Measurements from ENCODE around the gene KCNJ16. TPM values are rescaled to one million over a fixed set of nuclear protein-coding genes. Genes with fewer than 3 reads are reported as not detected.

Gene KCNJ16
- total RNA-seq, 4 donors from 2014 or later: 2.4 to 36.2 (median 22.4) TPM

- no peaks in the 10 kb centered on the region for H3K27me3 ChIP-seq
- 60 to 61% methylated on average over 3 of the region's 3 CpGs for WGBS, 2 donors
- H3K36me3 ChIP-seq: no peaks in the 10 kb centered on the region
- TF ChIP-seq EP300 (IDR thresholded peaks at IDR 0.05): no peak
- TF ChIP-seq, protein P1, sequence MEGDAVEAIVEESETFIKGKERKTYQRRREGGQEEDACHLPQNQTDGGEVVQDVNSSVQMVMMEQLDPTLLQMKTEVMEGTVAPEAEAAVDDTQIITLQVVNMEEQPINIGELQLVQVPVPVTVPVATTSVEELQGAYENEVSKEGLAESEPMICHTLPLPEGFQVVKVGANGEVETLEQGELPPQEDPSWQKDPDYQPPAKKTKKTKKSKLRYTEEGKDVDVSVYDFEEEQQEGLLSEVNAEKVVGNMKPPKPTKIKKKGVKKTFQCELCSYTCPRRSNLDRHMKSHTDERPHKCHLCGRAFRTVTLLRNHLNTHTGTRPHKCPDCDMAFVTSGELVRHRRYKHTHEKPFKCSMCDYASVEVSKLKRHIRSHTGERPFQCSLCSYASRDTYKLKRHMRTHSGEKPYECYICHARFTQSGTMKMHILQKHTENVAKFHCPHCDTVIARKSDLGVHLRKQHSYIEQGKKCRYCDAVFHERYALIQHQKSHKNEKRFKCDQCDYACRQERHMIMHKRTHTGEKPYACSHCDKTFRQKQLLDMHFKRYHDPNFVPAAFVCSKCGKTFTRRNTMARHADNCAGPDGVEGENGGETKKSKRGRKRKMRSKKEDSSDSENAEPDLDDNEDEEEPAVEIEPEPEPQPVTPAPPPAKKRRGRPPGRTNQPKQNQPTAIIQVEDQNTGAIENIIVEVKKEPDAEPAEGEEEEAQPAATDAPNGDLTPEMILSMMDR (IDR thresholded peaks at IDR 0.05): no peak
- no peak for TF ChIP-seq POLR2A (IDR thresholded peaks at IDR 0.05)
- DNase-seq (ENCODE audit: low spot score in 2 of 2): no peak
- H3K4me1 ChIP-seq: peaks cover 0 to 36% (median 5%) of the 10 kb centered on the region in 4 donors
- H3K27ac ChIP-seq: peak overlapping the region in 1 of 4 donors; percentile 16
- H3K9me3 ChIP-seq: no peaks in the 10 kb centered on the region
- no peak overlapping the region for H3K4me3 ChIP-seq
Observed at GRCh38 chr17:70070305-70071027, 4.6 kb upstream of the KCNJ16 start.

- H3K4me1 ChIP-seq: peaks cover 0 to 39% (median 5%) of the 10 kb centered on the region in 4 donors
- no peaks in the 10 kb centered on the region for H3K27me3 ChIP-seq
- no peaks in the 10 kb centered on the region for H3K36me3 ChIP-seq
- TF ChIP-seq EP300 (IDR thresholded peaks at IDR 0.05) (no peak), POLR2A (IDR thresholded peaks at IDR 0.05) (no peak)
- TF ChIP-seq, protein P1 (IDR thresholded peaks at IDR 0.05): no peak
- no peak overlapping the region for H3K27ac ChIP-seq
- WGBS, 2 donors: 90 to 96% methylated on average over 4 of the region's 4 CpGs
- H3K4me3 ChIP-seq: no peak overlapping the region
- H3K9me3 ChIP-seq: no peaks in the 10 kb centered on the region
- DNase-seq (ENCODE audit: low spot score in 2 of 2): no peak
Observed at GRCh38 chr17:70071127-70071526, 3.9 kb upstream of the KCNJ16 start.

- Histone ChIP-seq H3K9me3 (no peaks in the 10 kb centered on the region), H3K27me3 (no peaks in the 10 kb centered on the region), H3K4me1 (peaks cover 0 to 43% (median 5%) of the 10 kb centered on the region in 4 donors), H3K4me3 (no peak overlapping the region), H3K36me3 (no peaks in the 10 kb centered on the region), H3K27ac (no peak overlapping the region)
- WGBS, 2 donors: 100% methylated on average over 1 of the region's 1 CpG
- DNase-seq (ENCODE audit: low spot score in 2 of 2): no peak
- TF ChIP-seq, protein P1 (IDR thresholded peaks at IDR 0.05): no peak
- TF ChIP-seq EP300 (IDR thresholded peaks at IDR 0.05) (no peak), POLR2A (IDR thresholded peaks at IDR 0.05) (no peak)
Observed at GRCh38 chr17:70071620-70072019, 3.4 kb upstream of the KCNJ16 start.

DNA sequence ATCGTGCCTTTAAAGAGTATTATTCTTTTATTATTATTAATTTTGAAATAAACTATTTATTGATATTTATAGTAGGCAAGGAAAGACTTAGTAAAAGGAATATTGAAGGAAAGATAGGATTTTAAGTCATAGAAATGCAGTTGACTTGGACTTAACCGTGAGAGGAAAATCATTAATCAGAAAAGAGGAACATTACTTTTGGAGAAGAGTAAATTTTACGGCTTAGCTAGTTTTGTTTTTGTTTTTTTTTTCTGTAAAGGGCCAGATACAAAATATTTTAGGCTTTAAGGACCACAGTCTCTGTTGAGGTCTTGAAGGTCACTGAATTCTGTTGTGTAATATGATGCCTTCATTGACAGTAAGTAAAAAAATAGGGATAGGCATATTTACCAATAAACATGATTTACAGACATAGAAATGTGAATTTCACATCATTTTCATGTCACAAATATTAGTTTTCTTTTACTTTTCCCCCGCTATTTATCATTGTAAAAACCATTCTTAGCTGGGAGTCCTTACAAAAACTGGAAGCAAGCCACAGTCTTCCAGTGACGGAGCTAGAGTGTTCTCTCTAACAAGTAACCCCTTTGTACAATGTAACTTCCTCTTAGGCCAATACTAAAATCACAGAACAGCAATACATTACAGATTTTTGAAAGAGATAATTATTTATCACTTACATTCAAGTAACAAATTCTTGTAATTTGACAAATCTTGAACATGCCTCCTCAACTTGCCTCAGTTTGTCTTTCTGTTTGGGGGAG lies 2.3 kb upstream of the KCNJ16 start:
- TF ChIP-seq POLR2A (IDR thresholded peaks at IDR 0.05) (no peak), EP300 (IDR thresholded peaks at IDR 0.05) (peak in 1 of 2 donors; percentile 6)
- no peaks in the 10 kb centered on the region for H3K9me3 ChIP-seq
- peaks cover 0 to 40% (median 5%) of the 10 kb centered on the region in 4 donors for H3K4me1 ChIP-seq
- no peak for DNase-seq (ENCODE audit: low spot score in 2 of 2)
- WGBS, 2 donors: 34 to 37% methylated on average over 5 of the region's 5 CpGs
- H3K27ac ChIP-seq: peak overlapping the region in 2 of 4 donors; percentile 78 to 80
- H3K27me3 ChIP-seq: no peaks in the 10 kb centered on the region
- H3K36me3 ChIP-seq: no peaks in the 10 kb centered on the region
- no peak overlapping the region for H3K4me3 ChIP-seq

DNA sequence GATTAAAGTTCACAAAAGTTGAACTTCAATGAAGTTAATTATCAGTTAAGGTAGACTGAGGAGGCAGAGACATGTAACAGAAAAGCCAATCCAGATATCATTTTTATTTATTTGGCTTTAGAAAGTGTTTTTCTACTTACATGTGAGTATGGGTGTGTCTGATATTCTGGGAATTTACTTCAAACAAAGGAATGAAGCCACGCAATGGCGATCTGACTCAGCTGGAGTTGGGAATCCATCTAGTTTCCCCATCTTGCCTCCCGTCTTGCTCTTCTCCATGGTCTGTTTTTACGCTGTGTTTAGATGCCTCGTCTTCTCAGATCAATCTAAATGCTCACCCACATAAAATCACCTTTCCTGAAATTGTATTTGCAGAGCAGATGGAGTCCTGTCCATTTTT lies 1.7 kb upstream of the KCNJ16 start:
- peaks cover 0 to 40% (median 5%) of the 10 kb centered on the region in 4 donors for H3K4me1 ChIP-seq
- H3K9me3 ChIP-seq: no peaks in the 10 kb centered on the region
- peak overlapping the region in 2 of 4 donors; percentile 78 to 80 for H3K27ac ChIP-seq
- H3K27me3 ChIP-seq: no peaks in the 10 kb centered on the region
- TF ChIP-seq, protein P1 (IDR thresholded peaks at IDR 0.05): no peak
- no peak for TF ChIP-seq EP300 (IDR thresholded peaks at IDR 0.05)
- H3K36me3 ChIP-seq: no peaks in the 10 kb centered on the region
- H3K4me3 ChIP-seq: no peak overlapping the region
- no peak for DNase-seq (ENCODE audit: low spot score in 2 of 2)
- WGBS, 2 donors: 68 to 69% methylated on average over 5 of the region's 5 CpGs
